NCI-H345 treated with DMSO at 0.1 percent for 48 hours (cell line): Measurements from ENCODE around the gene E2F8.

ENCODE experiments used
- DNase-seq: peaks from one replicate; lab custom pipeline; 2025; ENCODE audit not compliant: unreplicated experiment; lab: John Stamatoyannopoulos, UW

E2F8 gene

GRCh38 chr11:19187114-19187832 lies 53.5 kb downstream of the E2F8 start:
- DNase-seq: no peak

GRCh38 chr11:19185516-19186052 lies 55.2 kb downstream of the E2F8 start:
- no peak for DNase-seq

GRCh38 chr11:19185036-19185435 lies 55.7 kb downstream of the E2F8 start:
- DNase-seq: no peak

GRCh38 chr11:19183646-19184045 lies 57.1 kb downstream of the E2F8 start:
- DNase-seq: no peak

- no peak for DNase-seq
Measured at GRCh38 chr11:19181531-19182261, 59.0 kb downstream of the E2F8 start.

GRCh38 chr11:19176629-19177186 lies 64.0 kb downstream of the E2F8 start:
- DNase-seq: no peak
